Measurements from ENCODE around the gene PHACTR4.

- TF ChIP-seq POLR2A (IDR thresholded peaks at IDR 0.05) (no peak), CTCF (IDR thresholded peaks at IDR 0.05) (no peak), POLR2AphosphoS5 (IDR thresholded peaks at IDR 0.05) (no peak)
Measured at GRCh38 chr1:28365864-28366263, 3.7 kb upstream of the PHACTR4 start.

Data from gastroesophageal sphincter (tissue), 3 donors.